GM12874 (cell line): Measurements from ENCODE around the gene SLC7A6.

ENCODE experiments used
- CTCF ChIP-seq: IDR thresholded peaks from 2 replicates; pipeline ENCODE4 v1.5.1; 2011; ENCODE audit warnings: low read depth, mild to moderate bottlenecking, control low read depth, low read length, moderate library complexity; ENCODE audit not compliant: insufficient read depth

Gene SLC7A6

DNA sequence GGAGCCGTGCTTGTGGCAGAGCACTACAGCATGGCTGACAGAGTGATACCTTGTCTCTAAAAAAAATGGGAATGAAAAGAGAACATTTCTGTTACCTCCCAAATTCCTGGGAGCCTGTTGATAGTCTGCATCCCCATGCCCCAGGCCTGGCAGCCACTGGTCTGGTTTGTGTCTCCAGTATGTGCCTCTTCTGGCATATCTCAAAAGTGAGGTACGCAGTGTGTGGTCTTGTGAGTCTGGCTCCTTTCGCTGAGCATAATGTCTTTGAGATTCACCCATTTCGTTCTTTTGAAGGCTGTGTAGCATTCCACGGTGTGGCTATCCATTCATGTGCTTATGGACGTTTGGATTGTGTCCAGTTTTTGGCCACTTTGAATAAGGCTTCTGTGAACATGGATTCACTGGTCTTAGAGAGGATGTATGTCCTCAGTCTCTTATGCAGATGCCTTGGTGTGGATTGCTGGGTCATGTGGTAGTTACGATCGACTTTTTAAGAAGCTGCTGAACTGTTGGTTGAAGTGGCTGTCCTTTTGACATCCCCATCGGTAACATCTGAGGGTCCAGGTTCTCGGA is 85.6 kb downstream of the SLC7A6 start:
- TF ChIP-seq CTCF = no peak

DNA sequence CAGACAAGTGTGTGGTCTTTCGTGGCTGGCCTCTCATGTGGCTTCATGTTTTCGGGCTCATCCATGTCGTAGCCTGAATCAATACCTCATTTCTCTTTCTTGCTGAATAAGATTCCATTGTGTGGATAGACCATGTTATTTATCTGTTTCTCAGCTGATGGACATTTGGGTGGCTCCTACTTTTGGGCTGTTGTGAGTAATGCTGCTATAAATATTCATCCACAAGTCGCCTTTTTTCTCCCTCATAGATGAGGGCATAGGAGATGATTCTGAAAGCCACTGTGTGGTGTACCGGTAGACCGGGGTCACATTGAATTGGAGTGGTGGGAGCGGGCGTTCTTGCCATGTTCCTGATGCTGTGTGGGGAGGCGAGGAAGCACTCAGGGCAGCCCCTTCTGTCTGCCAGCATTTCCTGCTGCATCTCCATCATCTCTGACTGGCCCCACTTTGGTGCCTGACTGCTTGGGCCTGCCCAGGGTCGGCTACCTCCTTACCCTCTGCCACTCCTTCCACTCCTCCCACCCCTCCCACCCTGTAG is 86.6 kb downstream of the SLC7A6 start:
- no peak for TF ChIP-seq CTCF
